Tibial nerve (tissue), 4 donors: Measurements from ENCODE around the gene AKT3.

ENCODE experiments used
- CTCF ChIP-seq, 5 experiments: fragments of 200-600 bp in 3 of 5; fragments of 450-650 bp in 2 of 5; sonication (generic) in 3 of 5; IDR thresholded peaks; one replicate each; pipeline ENCODE4 v1.5.1; 2016 to 2019; ENCODE audit warnings: antibody characterized with exemption in 5 of 5, mild to moderate bottlenecking in 3 of 5, moderate library complexity in 2 of 5
- EP300 ChIP-seq, 2 donors: sonication (generic); formaldehyde crosslinking; IDR thresholded peaks; one replicate each; pipeline ENCODE4 v1.6.1; 2017; ENCODE audit warnings: antibody characterized with exemption in 2 of 2, mild to moderate bottlenecking in 1 of 2
- POLR2A ChIP-seq, 2 donors: fragments of 450-650 bp; IDR thresholded peaks; one replicate each; pipeline ENCODE4 v1.6.1; 2017; ENCODE audit warnings: antibody characterized with exemption in 2 of 2, mild to moderate bottlenecking in 2 of 2, moderate library complexity in 2 of 2

DNA sequence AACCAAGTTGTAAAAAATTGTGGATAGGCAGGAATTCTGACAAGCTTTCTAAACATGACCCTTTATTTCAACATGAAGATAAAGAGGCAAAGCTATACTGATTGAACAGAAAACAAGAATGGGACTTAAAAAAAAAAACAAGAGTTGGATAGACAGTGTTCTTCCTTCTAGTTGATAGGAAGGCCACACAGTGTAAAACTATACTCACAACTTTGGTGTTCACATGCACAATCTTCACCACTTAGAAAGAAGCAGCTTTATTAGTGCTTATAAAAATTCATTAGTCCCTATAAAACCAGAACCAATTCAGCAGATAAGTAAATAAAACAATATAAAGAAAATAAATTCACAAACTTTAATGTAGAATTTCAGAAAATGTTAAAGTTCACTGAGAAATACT lies 101.8 kb downstream of the AKT3 start:
- no peak for TF ChIP-seq CTCF (IDR thresholded peaks at IDR 0.05)
- no peak for TF ChIP-seq POLR2A (IDR thresholded peaks at IDR 0.05)
- TF ChIP-seq EP300 (IDR thresholded peaks at IDR 0.05) = no peak
